GM19455 (cell line): Measurements from ENCODE around the gene MRPL11.

ENCODE experiments used
- ATAC-seq: cut with Tn5 transposase; IDR thresholded peaks from one replicate; pipeline ENCODE4 v1.9.1; 2021; ENCODE audit not compliant: unreplicated experiment

The MRPL11 gene

GRCh38 chr11:66407651-66408050 lies 31.0 kb downstream of the MRPL11 start:
- ATAC-seq: no peak

GRCh38 chr11:66393954-66394353 lies 44.7 kb downstream of the MRPL11 start:
- ATAC-seq: no peak

GRCh38 chr11:66391322-66391721 lies 47.3 kb downstream of the MRPL11 start:
- ATAC-seq: no peak

- ATAC-seq: no peak
Measured at GRCh38 chr11:66388780-66389386, 49.8 kb downstream of the MRPL11 start.

DNA sequence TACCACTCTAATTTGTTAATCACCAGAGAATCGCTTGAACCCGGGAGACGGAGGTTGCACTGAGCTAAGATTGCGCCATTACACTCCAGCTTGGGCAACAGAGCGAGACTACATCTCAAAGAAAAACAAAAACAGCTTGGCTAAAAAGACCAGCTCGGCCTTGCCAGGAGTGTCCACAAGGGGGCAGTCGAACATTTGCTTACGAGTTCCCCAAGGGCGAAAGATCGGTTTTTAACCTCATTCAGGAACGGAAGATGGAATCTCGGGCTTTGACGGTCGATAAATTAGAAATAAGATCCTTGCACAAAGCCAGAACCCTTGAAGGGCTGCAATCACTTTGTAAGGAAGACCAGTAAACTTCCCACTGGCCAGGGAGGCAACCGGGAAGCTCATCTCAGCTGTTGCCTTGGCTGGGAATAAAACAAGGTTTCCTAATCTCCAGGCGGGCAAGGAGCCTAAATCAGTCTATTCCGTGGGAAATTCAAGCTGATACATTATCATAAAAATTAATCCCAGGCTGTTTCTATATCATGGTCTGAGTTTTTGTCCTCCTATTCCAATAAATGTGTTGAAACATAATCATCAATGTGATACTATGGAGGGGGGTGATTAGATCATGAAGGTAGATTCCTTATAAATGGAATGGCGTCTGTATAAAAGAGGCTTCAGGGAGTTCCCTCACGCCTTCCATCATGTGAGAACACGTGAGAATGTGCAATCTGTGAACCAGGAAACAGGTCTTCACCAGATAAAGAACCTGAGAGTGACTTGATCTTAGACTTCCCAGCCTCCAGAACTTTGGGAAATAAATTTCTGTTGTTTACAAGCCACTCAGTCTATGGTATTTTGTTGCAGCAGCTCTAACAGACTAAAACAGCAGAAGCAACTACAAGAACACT lies 52.2 kb downstream of the MRPL11 start:
- no peak for ATAC-seq
